ENCODE measurements around the gene SCML2. TPM values are rescaled to one million over a fixed set of nuclear protein-coding genes. Genes with fewer than 3 reads are reported as not detected.
A peak's percentile ranks its signal among the peaks of the same experiment; 100 is the strongest.
"Not testable (repeated sequence)": the region's sequence is repeated elsewhere in the genome, so short reads cannot be mapped to it uniquely, and the experiment has no call there.

Gene SCML2
- total and polyA plus RNA-seq, 2 experiments from 2014 or later = 20.3 to 21.5 TPM

- TF ChIP-seq, protein P1, sequence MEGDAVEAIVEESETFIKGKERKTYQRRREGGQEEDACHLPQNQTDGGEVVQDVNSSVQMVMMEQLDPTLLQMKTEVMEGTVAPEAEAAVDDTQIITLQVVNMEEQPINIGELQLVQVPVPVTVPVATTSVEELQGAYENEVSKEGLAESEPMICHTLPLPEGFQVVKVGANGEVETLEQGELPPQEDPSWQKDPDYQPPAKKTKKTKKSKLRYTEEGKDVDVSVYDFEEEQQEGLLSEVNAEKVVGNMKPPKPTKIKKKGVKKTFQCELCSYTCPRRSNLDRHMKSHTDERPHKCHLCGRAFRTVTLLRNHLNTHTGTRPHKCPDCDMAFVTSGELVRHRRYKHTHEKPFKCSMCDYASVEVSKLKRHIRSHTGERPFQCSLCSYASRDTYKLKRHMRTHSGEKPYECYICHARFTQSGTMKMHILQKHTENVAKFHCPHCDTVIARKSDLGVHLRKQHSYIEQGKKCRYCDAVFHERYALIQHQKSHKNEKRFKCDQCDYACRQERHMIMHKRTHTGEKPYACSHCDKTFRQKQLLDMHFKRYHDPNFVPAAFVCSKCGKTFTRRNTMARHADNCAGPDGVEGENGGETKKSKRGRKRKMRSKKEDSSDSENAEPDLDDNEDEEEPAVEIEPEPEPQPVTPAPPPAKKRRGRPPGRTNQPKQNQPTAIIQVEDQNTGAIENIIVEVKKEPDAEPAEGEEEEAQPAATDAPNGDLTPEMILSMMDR (conservative IDR thresholded peaks at IDR 0.05; ENCODE audit: low read depth in 2 of 2) = peak; percentile 44 to 49
- no peak for TF ChIP-seq EZH2 (IDR thresholded peaks at IDR 0.05; ENCODE audit: low read depth, unreplicated experiment)
- Histone ChIP-seq H4K20me1 (replicated peaks; ENCODE audit: insufficient read depth) (no peaks in the 10 kb centered on the region), H3K9me2 (ENCODE audit: insufficient read depth) (no peaks in the 10 kb centered on the region), H3K79me2 (replicated peaks; ENCODE audit: insufficient read depth) (no peaks in the 10 kb centered on the region), H3K4me2 (no peak overlapping the region), H3F3A (replicated peaks; ENCODE audit: low read depth) (no peaks in the 10 kb centered on the region), H3K36me3 (ENCODE audit: insufficient read depth) (no peaks in the 10 kb centered on the region), H2AFZ (no peak overlapping the region), H3K4me1 (ENCODE audit: insufficient read depth) (no peaks in the 10 kb centered on the region), H3K4me3 (no peak overlapping the region), H3K27me3 (ENCODE audit: insufficient read depth) (no peaks in the 10 kb centered on the region), H3K27ac (ENCODE audit: low read depth) (no peak overlapping the region)
- H3K4me1 Mint-ChIP-seq = no peaks in the 10 kb centered on the region; the same call in 2 of the 3 replicates
- no peaks in the 10 kb centered on the region for H3K36me3 Mint-ChIP-seq (ENCODE audit: low read depth)
- ATAC-seq = no peak
- no peak overlapping the region for H3K4me3 Mint-ChIP-seq
- H3K9me3 Mint-ChIP-seq = no peaks in the 10 kb centered on the region
- H3K27ac Mint-ChIP-seq = no peak overlapping the region
- H3K27me3 Mint-ChIP-seq (ENCODE audit: insufficient read depth, low read depth, poor library complexity) = no peaks in the 10 kb centered on the region
- DNase-seq (ENCODE audit: low spot score) = peak; percentile 44
Observed at GRCh38 chrX:18389966-18390365, 35.5 kb upstream of the SCML2 start.

- no peak overlapping the region for H2AFZ ChIP-seq
- H3K36me3 ChIP-seq (ENCODE audit: insufficient read depth) = no peaks in the 10 kb centered on the region
- H3K36me3 Mint-ChIP-seq (ENCODE audit: low read depth) = no peaks in the 10 kb centered on the region
- H3F3A ChIP-seq (replicated peaks; ENCODE audit: low read depth) = no peaks in the 10 kb centered on the region
- no peak overlapping the region for H3K27ac Mint-ChIP-seq
- no peak overlapping the region for H3K4me2 ChIP-seq
- H3K79me2 ChIP-seq (replicated peaks; ENCODE audit: insufficient read depth) = no peaks in the 10 kb centered on the region
- H3K4me3 Mint-ChIP-seq = no peak overlapping the region
- H3K27ac ChIP-seq (ENCODE audit: low read depth) = no peak overlapping the region
- H3K4me3 ChIP-seq = no peak overlapping the region
- peak; percentile 87 for ATAC-seq
- no peaks in the 10 kb centered on the region for H3K4me1 Mint-ChIP-seq
- no peaks in the 10 kb centered on the region for H3K27me3 ChIP-seq (ENCODE audit: insufficient read depth)
- peak; percentile 72 for DNase-seq (ENCODE audit: low spot score)
- H3K27me3 Mint-ChIP-seq (ENCODE audit: insufficient read depth, low read depth, poor library complexity) = peaks cover 3% of the 10 kb centered on the region
- TF ChIP-seq, protein P1 (conservative IDR thresholded peaks at IDR 0.05; ENCODE audit: low read depth in 2 of 2) = peak; percentile 63 to 79
- TF ChIP-seq ZNF331 (CRISPR knock-in tag; IDR thresholded peaks at IDR 0.05; ENCODE audit: low read depth) (no peak), NANOG (IDR thresholded peaks at IDR 0.05; ENCODE audit: borderline replicate concordance) (no peak)
- H3K4me1 ChIP-seq (ENCODE audit: insufficient read depth) = no peaks in the 10 kb centered on the region
- H3K9me2 ChIP-seq (ENCODE audit: insufficient read depth) = no peaks in the 10 kb centered on the region
- H4K20me1 ChIP-seq (replicated peaks; ENCODE audit: insufficient read depth) = no peaks in the 10 kb centered on the region
- no peaks in the 10 kb centered on the region; the same call in 2 of the 3 replicates for H3K9me3 Mint-ChIP-seq
Observed at GRCh38 chrX:18377796-18378195, 23.3 kb upstream of the SCML2 start.

GRCh38 chrX:18375131-18375805 lies 20.8 kb upstream of the SCML2 start:
- not testable (repeated sequence) for H3K4me3 Mint-ChIP-seq; H3K4me1 Mint-ChIP-seq; DNase-seq (ENCODE audit: low spot score); H4K20me1 ChIP-seq (replicated peaks; ENCODE audit: insufficient read depth); H3K27me3 Mint-ChIP-seq (ENCODE audit: insufficient read depth, low read depth, poor library complexity); H3K79me2 ChIP-seq (replicated peaks; ENCODE audit: insufficient read depth); H2AFZ ChIP-seq; H3K4me2 ChIP-seq; H3K4me3 ChIP-seq; H3K4me1 ChIP-seq (ENCODE audit: insufficient read depth); H3K36me3 ChIP-seq (ENCODE audit: insufficient read depth); H3K36me3 Mint-ChIP-seq (ENCODE audit: low read depth); H3K9me2 ChIP-seq (ENCODE audit: insufficient read depth); H3K9me3 Mint-ChIP-seq; H3K27ac Mint-ChIP-seq; ATAC-seq; H3K27me3 ChIP-seq (ENCODE audit: insufficient read depth); H3K27ac ChIP-seq (ENCODE audit: low read depth); H3F3A ChIP-seq (replicated peaks; ENCODE audit: low read depth)

GRCh38 chrX:18369096-18369495 lies 14.6 kb upstream of the SCML2 start:
- not testable (repeated sequence) for H3K27me3 Mint-ChIP-seq (ENCODE audit: insufficient read depth, low read depth, poor library complexity); H3K4me1 Mint-ChIP-seq

More at GRCh38 chrX:18369096-18369495, 14.6 kb upstream of the SCML2 start:
- H3K9me2 ChIP-seq (ENCODE audit: insufficient read depth); H4K20me1 ChIP-seq (replicated peaks; ENCODE audit: insufficient read depth); H3K36me3 ChIP-seq (ENCODE audit: insufficient read depth); DNase-seq (ENCODE audit: low spot score); H3K27me3 ChIP-seq (ENCODE audit: insufficient read depth); H3K79me2 ChIP-seq (replicated peaks; ENCODE audit: insufficient read depth); H3K4me3 Mint-ChIP-seq; H2AFZ ChIP-seq; H3F3A ChIP-seq (replicated peaks; ENCODE audit: low read depth); ATAC-seq; H3K4me2 ChIP-seq; H3K27ac Mint-ChIP-seq; H3K4me3 ChIP-seq; H3K4me1 ChIP-seq (ENCODE audit: insufficient read depth); H3K27ac ChIP-seq (ENCODE audit: low read depth); H3K36me3 Mint-ChIP-seq (ENCODE audit: low read depth); H3K9me3 Mint-ChIP-seq: not testable (repeated sequence)
